ENCODE measurements around the gene PRG3. TPM values are rescaled to one million over a fixed set of nuclear protein-coding genes. Genes with fewer than 3 reads are reported as not detected.

Gene PRG3, protein sequence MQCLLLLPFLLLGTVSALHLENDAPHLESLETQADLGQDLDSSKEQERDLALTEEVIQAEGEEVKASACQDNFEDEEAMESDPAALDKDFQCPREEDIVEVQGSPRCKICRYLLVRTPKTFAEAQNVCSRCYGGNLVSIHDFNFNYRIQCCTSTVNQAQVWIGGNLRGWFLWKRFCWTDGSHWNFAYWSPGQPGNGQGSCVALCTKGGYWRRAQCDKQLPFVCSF
- total RNA-seq, result not detected in 2 replicates
- total RNA-seq (2013), result not detected
- not detected in 2 replicates for polyA plus RNA-seq
- not detected in 2 replicates for polyA minus RNA-seq

DNA sequence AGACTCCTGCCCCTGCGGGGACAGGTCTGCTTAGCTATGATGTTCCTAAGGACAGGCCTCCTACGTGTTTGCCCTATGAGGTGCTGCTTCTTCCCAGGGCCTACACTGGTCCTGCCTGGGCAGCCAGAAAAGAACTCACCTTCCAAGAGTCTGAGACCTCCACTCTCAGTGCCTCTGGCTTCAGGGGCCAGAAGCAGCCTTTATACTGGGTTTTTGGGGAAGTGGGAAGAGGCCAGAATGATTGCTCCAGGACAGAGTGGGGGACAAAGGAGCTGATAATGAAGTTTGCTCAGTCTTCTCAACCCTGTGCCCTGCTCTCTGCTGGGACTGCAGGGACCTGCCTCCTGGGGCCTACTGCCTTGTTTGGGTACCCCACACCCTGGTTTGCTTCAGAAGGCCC lies at the start of gene PRG3:
Gene PRG3, minus strand, starts transcription at position 176 of the 400 bp plus-strand sequence. CDS start 442 bp downstream, outside the sequence.
- H3K79me2 ChIP-seq (ENCODE audit: control insufficient read depth, insufficient read depth, low read length), result no peaks in the 10 kb centered on the region
- H3K27me3 ChIP-seq (replicated peaks in 1 of 4; ENCODE audit: control extremely low read depth in 1 of 4, control insufficient read depth in 3 of 4, insufficient read depth in 4 of 4, low read length in 3 of 4), result peaks cover 0 to 5% (median 0%) of the 10 kb centered on the region in 4 experiments
- no peak within 1 kb of the TSS for H3K4me3 ChIP-seq (ENCODE audit: control extremely low read depth in 1 of 5, extremely low read depth in 1 of 5, insufficient read depth in 1 of 5, low read depth in 2 of 5, low read length in 4 of 5)
- no peak within 1 kb of the TSS for H3K4me3 Mint-ChIP-seq
- DNase-seq (no peak), ATAC-seq (ENCODE audit: low read depth) (no peak)
- no peaks in the 10 kb centered on the region for H3K9me3 Mint-ChIP-seq (ENCODE audit: insufficient read depth)
- no peaks in the 10 kb centered on the region for H3K9me3 ChIP-seq (ENCODE audit: control extremely low read depth in 1 of 3, control insufficient read depth in 2 of 3, insufficient read depth in 1 of 3, low read length in 2 of 3)
- WGBS (ENCODE audit: insufficient coverage), result 87% methylated on average over 2 of the region's 2 CpGs
- intact Hi-C loops (cut with micrococcal nuclease), result no loop called here
- no peak within 1 kb of the TSS for H3K27ac Mint-ChIP-seq
- no peaks in the 10 kb centered on the region for H3K4me1 ChIP-seq (ENCODE audit: control insufficient read depth in 2 of 2, insufficient read depth in 2 of 2, low read length in 2 of 2)
- H3K4me2 ChIP-seq (replicated peaks; ENCODE audit: low read depth, low read length, poor library complexity, severe bottlenecking), result no peak within 1 kb of the TSS
- peaks cover 20% of the 10 kb centered on the region for H3K27me3 Mint-ChIP-seq
- ChIA-PET POLR2A (no interaction called here), CTCF (no interaction called here)
- TF ChIP-seq EZH2 (IDR thresholded peaks at IDR 0.05; ENCODE audit: borderline replicate concordance, insufficient read depth, low read depth, low read length, poor library complexity, severe bottlenecking), result no peak
- TF ChIP-seq, protein P1, sequence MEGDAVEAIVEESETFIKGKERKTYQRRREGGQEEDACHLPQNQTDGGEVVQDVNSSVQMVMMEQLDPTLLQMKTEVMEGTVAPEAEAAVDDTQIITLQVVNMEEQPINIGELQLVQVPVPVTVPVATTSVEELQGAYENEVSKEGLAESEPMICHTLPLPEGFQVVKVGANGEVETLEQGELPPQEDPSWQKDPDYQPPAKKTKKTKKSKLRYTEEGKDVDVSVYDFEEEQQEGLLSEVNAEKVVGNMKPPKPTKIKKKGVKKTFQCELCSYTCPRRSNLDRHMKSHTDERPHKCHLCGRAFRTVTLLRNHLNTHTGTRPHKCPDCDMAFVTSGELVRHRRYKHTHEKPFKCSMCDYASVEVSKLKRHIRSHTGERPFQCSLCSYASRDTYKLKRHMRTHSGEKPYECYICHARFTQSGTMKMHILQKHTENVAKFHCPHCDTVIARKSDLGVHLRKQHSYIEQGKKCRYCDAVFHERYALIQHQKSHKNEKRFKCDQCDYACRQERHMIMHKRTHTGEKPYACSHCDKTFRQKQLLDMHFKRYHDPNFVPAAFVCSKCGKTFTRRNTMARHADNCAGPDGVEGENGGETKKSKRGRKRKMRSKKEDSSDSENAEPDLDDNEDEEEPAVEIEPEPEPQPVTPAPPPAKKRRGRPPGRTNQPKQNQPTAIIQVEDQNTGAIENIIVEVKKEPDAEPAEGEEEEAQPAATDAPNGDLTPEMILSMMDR (IDR thresholded peaks at IDR 0.05), result no peak
- H2AFZ ChIP-seq (ENCODE audit: insufficient read depth, low read depth, low read length, poor library complexity, severe bottlenecking), result no peak within 1 kb of the TSS
- no peak within 1 kb of the TSS for H3K9ac ChIP-seq (ENCODE audit: low read length)
- H4K20me1 ChIP-seq (ENCODE audit: control insufficient read depth, insufficient read depth, low read length, poor library complexity, severe bottlenecking), result no peaks in the 10 kb centered on the region
- no peaks in the 10 kb centered on the region for H3K36me3 ChIP-seq (replicated peaks in 1 of 2; ENCODE audit: control extremely low read depth in 1 of 2, control insufficient read depth in 1 of 2, extremely low read depth in 1 of 2, insufficient read depth in 2 of 2, low read length in 1 of 2)
- H3K27ac ChIP-seq (ENCODE audit: low read length in 2 of 2), result no peak within 1 kb of the TSS
- H3K4me1 Mint-ChIP-seq, result no peaks in the 10 kb centered on the region

DNA sequence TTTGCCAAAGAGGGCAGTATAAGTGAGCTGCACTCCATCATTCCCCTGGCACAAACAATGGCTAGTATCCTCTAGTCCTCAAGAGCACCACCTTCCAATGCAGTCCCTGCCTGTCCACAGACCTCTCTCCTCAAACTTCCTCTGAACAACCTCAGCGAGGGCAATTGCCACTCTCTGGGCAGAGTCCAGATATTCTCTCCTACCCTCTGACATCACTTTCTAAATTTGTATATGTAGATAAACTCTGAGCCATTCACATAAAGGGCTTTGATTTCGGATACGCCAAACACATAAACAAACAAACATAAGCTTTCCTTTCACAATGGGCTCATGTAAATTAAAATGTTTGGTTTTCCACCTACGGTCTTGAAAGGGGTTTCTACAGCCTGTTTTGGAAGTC lies 49.0 kb upstream of the PRG3 start:
- H3K9me3 Mint-ChIP-seq (ENCODE audit: insufficient read depth), result no peaks in the 10 kb centered on the region
- H3K27ac Mint-ChIP-seq, result no peak overlapping the region
- ATAC-seq (ENCODE audit: low read depth) (no peak), DNase-seq (no peak)
- no CpG with 5 or more reads among the region's 4 CpGs for WGBS (ENCODE audit: insufficient coverage)
- H3K79me2 ChIP-seq (ENCODE audit: control insufficient read depth, insufficient read depth, low read length), result no peaks in the 10 kb centered on the region
- H3K27me3 Mint-ChIP-seq, result no peaks in the 10 kb centered on the region
- no peaks in the 10 kb centered on the region for H4K20me1 ChIP-seq (ENCODE audit: control insufficient read depth, insufficient read depth, low read length, poor library complexity, severe bottlenecking)
- ChIA-PET POLR2A (interaction anchor here (0.5 kb wide), 1 partner anchor 44 kb away, joined by 10 read pairs; no protein-coding TSS in a partner anchor), CTCF (interaction anchor here (0.8 to 2.9 kb wide), 6 partner anchors 28 to 96 kb away, joined by 3 to 20 read pairs (median 4); partner anchors contain the start of gene RTN4RL2)
- H3K4me1 ChIP-seq (ENCODE audit: control insufficient read depth in 2 of 2, insufficient read depth in 2 of 2, low read length in 2 of 2), result peaks cover 18 to 24% of the 10 kb centered on the region in 2 donors
- TF ChIP-seq, protein P1 (IDR thresholded peaks at IDR 0.05), result no peak
- TF ChIP-seq EZH2 (IDR thresholded peaks at IDR 0.05; ENCODE audit: borderline replicate concordance, insufficient read depth, low read depth, low read length, poor library complexity, severe bottlenecking), result no peak
- H3K27ac ChIP-seq (ENCODE audit: low read length in 2 of 2), result no peak overlapping the region
- intact Hi-C loops (cut with micrococcal nuclease), result loop anchor here (5.0 kb wide), 1 partner anchor 93 kb away; the partner anchor contains the start of genes P2RX3 and SSRP1
- no peak overlapping the region for H3K4me3 Mint-ChIP-seq
- no peak overlapping the region for H3K4me3 ChIP-seq (ENCODE audit: control extremely low read depth in 1 of 5, extremely low read depth in 1 of 5, insufficient read depth in 1 of 5, low read depth in 2 of 5, low read length in 4 of 5)
- H3K4me1 Mint-ChIP-seq, result peaks cover 24% of the 10 kb centered on the region
- H3K36me3 ChIP-seq (replicated peaks in 1 of 2; ENCODE audit: control extremely low read depth in 1 of 2, control insufficient read depth in 1 of 2, extremely low read depth in 1 of 2, insufficient read depth in 2 of 2, low read length in 1 of 2), result no peaks in the 10 kb centered on the region
- H3K9me3 ChIP-seq (ENCODE audit: control extremely low read depth in 1 of 3, control insufficient read depth in 2 of 3, insufficient read depth in 1 of 3, low read length in 2 of 3), result peaks cover 0 to 4% (median 0%) of the 10 kb centered on the region in 3 donors
- H3K27me3 ChIP-seq (replicated peaks in 1 of 4; ENCODE audit: control extremely low read depth in 1 of 4, control insufficient read depth in 3 of 4, insufficient read depth in 4 of 4, low read length in 3 of 4), result no peaks in the 10 kb centered on the region
- no peak overlapping the region for H3K4me2 ChIP-seq (replicated peaks; ENCODE audit: low read depth, low read length, poor library complexity, severe bottlenecking)
- H3K9ac ChIP-seq (ENCODE audit: low read length), result no peak overlapping the region
- no peak overlapping the region for H2AFZ ChIP-seq (ENCODE audit: insufficient read depth, low read depth, low read length, poor library complexity, severe bottlenecking)

All from B cell (primary cell).